Measurements from ENCODE around the gene KLHL30.

Gene KLHL30

GRCh38 chr2:238183821-238184220 lies 45.4 kb downstream of the KLHL30 start:
- no peak for DNase-seq (ENCODE audit: low read depth)

GRCh38 chr2:238187618-238188548 lies 49.4 kb downstream of the KLHL30 start:
- DNase-seq (ENCODE audit: low read depth) = no peak

DNA sequence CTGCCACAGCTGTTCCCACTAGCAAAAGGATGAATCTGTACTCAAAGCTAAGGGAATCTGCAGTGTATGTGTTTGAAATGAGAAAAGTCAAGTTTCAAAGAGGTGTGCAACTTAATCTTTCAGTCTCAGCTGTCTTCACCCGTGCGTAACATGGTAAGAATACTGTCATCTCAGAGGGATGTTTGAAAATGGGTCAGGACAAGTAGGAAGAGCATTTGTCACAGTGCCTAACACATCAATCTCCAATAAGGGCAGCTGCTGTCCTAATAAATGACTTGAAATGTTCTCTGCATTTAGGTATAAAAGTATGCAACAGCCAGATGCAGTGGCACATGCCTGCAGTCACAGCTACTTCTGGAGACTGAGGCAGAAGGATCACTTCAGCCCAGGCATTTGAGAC lies 52.0 kb downstream of the KLHL30 start:
- DNase-seq (ENCODE audit: low read depth) = no peak
